Right atrium auricular region (tissue), 2 donors: ENCODE data around the gene OXNAD1. TPM values are rescaled to one million over a fixed set of nuclear protein-coding genes. Genes with fewer than 3 reads are reported as not detected.

Source experiments
- DNase-seq: peaks from one replicate; pipeline ENCODE4 v3.0.0-alpha.2; 2019; ENCODE audit warnings: low spot score
- H3K27ac ChIP-seq, 2 donors: fragments of 200-600 bp; sonication (generic); 1 replicate in 1 of 2; 2 replicates in 1 of 2; pipeline ENCODE4 v1.5.1; 2016 to 2019
- H3K27me3 ChIP-seq, 2 donors: fragments of 200-600 bp; sonication (generic); one replicate each; pipeline versions ENCODE4 v1.5.1 to v1.6.0; 2017 to 2019
- H3K36me3 ChIP-seq: fragments of 200-600 bp; sonication (generic); one replicate; pipeline ENCODE4 v1.5.1; 2016
- H3K4me1 ChIP-seq, 2 donors: fragments of 200-600 bp; sonication (generic); one replicate each; pipeline versions ENCODE4 v1.5.1 to v1.6.0; 2017 to 2019
- H3K4me3 ChIP-seq, 2 donors: fragments of 200-600 bp; sonication (generic); 1 replicate in 1 of 2; 2 replicates in 1 of 2; pipeline ENCODE4 v1.5.1; 2017 to 2019; ENCODE audit warnings: mild to moderate bottlenecking in 1 of 2, moderate library complexity in 1 of 2
- H3K9me3 ChIP-seq, 2 donors: fragments of 200-600 bp; sonication (generic); one replicate each; pipeline ENCODE4 v1.5.1; 2019
- total RNA-seq, 2 donors: library from RNA; depleted of rRNA; stranded (reverse); fragments of >200 nt; gene quantifications; one replicate each; pipeline ENCODE4 v1.1.0, GENCODE V29; 2016
- TF ChIP-seq, protein P1 (sequence below), 2 donors: fragments of 200-600 bp; sonication (generic); IDR thresholded peaks; one replicate each; pipeline ENCODE4 v1.5.1; 2019; ENCODE audit warnings: antibody characterized with exemption in 2 of 2

Gene OXNAD1
- total RNA-seq, 2 donors from 2014 or later = 9.8 to 15.7 TPM

DNA sequence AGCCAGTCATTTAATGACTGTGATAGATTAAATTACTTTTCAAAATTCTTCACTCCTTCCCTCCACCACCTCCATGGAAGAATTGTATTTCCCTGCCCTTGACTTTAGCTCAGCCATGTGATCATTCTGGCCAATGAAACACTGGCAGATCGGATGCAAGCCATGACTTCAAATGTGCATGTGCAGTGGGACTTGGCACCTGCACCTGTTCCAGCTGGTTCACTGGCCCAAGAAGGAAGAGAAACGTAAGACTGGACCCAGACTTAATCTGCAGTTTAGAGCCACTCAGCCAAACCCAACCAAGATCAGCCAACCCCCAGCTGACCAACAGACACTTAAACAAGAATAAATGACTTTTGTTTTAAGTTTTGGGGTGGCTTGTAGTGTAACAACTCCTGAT, 12.0 kb upstream of the OXNAD1 start:
- Histone ChIP-seq H3K4me3 (no peak overlapping the region), H3K4me1 (peaks cover 0 to 17% of the 10 kb centered on the region in 2 donors), H3K27me3 (no peaks in the 10 kb centered on the region), H3K9me3 (no peaks in the 10 kb centered on the region), H3K27ac (no peak overlapping the region), H3K36me3 (no peaks in the 10 kb centered on the region)
- TF ChIP-seq, protein P1, sequence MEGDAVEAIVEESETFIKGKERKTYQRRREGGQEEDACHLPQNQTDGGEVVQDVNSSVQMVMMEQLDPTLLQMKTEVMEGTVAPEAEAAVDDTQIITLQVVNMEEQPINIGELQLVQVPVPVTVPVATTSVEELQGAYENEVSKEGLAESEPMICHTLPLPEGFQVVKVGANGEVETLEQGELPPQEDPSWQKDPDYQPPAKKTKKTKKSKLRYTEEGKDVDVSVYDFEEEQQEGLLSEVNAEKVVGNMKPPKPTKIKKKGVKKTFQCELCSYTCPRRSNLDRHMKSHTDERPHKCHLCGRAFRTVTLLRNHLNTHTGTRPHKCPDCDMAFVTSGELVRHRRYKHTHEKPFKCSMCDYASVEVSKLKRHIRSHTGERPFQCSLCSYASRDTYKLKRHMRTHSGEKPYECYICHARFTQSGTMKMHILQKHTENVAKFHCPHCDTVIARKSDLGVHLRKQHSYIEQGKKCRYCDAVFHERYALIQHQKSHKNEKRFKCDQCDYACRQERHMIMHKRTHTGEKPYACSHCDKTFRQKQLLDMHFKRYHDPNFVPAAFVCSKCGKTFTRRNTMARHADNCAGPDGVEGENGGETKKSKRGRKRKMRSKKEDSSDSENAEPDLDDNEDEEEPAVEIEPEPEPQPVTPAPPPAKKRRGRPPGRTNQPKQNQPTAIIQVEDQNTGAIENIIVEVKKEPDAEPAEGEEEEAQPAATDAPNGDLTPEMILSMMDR (IDR thresholded peaks at IDR 0.05) = no peak
- DNase-seq = no peak

DNA sequence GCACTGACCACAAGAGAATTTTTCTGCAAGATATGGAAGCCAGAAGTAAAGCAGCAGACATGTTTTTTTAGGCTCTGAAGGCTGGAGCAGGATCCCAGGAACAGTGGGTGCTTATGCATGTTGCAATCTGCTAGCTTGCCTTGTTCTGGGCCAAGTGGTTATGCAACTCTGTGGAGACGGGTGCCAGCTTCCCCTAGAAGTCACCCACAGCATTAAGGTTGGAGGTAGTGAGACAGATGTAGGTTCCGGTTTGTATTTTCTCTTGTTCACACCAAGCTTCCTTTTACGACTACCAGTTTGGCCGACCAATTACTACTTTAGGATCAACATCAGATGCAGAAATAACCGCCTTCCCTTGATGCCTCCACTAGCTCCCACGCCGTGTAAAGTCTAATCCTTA, 11.4 kb upstream of the OXNAD1 start:
- peaks cover 0 to 17% of the 10 kb centered on the region in 2 donors for H3K4me1 ChIP-seq
- no peaks in the 10 kb centered on the region for H3K9me3 ChIP-seq
- no peak overlapping the region for H3K27ac ChIP-seq
- DNase-seq = no peak
- H3K27me3 ChIP-seq = no peaks in the 10 kb centered on the region
- no peak overlapping the region for H3K4me3 ChIP-seq
- TF ChIP-seq, protein P1 (IDR thresholded peaks at IDR 0.05) = no peak
- H3K36me3 ChIP-seq = no peaks in the 10 kb centered on the region

DNA sequence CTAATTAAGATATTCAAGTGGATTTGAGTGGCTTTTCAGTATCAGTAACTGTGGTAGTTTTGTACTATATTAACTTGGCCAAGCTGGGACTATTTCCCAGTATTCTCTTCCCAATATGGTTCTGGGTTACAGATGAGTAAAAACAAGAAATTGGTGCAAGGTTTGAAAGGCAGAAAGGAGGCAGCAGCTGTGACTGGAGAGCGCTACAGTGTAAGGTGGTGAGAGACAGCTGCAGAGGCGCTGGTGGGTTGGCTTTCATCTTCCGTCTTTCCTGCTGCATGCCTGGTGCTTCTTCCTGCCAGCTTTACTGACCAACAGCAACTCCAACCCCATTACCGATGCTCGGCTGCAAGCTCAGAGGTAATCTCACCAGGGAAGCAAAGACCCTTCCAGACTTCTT, 10.1 kb upstream of the OXNAD1 start:
- no peak for DNase-seq
- Histone ChIP-seq H3K4me3 (no peak overlapping the region), H3K36me3 (peaks cover 10% of the 10 kb centered on the region), H3K4me1 (peaks cover 0 to 17% of the 10 kb centered on the region in 2 donors), H3K9me3 (no peaks in the 10 kb centered on the region), H3K27ac (no peak overlapping the region), H3K27me3 (no peaks in the 10 kb centered on the region)
- TF ChIP-seq, protein P1 (IDR thresholded peaks at IDR 0.05) = no peak

DNA sequence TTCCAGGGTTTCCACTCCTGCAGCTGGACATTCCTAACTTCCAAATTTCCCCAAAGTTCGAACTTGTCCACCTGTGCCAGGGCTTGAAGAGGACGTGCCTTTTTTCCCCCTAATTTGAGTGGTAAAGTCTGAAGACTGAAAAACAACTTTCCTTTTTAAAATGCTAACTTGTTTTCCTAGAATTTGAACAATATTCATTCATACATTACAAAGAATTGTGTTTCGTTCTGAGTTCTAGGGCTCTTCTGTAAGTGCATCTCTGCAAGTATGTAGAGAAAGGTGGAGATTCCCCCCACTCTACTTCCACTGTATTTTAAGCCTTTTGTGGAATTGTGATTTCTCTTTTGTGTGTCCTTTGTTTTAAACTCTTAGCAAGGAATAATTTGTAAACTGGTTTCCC, 9.7 kb upstream of the OXNAD1 start:
- H3K9me3 ChIP-seq = no peaks in the 10 kb centered on the region
- H3K36me3 ChIP-seq = peaks cover 11% of the 10 kb centered on the region
- TF ChIP-seq, protein P1 (IDR thresholded peaks at IDR 0.05) = no peak
- no peaks in the 10 kb centered on the region for H3K27me3 ChIP-seq
- H3K4me3 ChIP-seq = no peak overlapping the region
- peaks cover 0 to 17% of the 10 kb centered on the region in 2 donors for H3K4me1 ChIP-seq
- H3K27ac ChIP-seq = no peak overlapping the region
- DNase-seq = no peak

DNA sequence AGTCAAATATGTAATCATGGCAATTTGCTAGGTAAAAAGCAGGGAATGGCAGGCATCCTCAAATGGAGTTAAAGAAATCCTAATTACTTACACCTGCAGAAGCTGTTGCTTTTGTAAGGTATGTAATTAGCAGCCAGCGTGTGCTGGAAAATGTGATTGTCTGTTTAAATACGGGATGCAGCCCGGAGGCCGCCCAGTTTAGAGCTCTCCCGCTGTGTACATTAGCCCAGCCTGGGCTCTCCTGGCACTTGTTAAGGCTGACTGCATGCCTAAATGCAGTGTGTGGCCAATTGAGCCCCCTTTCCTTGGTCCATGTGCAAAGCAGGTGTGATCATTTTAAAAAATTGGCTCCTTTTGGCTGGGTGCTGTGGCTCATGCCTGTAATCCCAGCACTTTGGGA, 9.3 kb upstream of the OXNAD1 start:
- H3K27me3 ChIP-seq = no peaks in the 10 kb centered on the region
- H3K4me3 ChIP-seq = no peak overlapping the region
- H3K9me3 ChIP-seq = no peaks in the 10 kb centered on the region
- no peak overlapping the region for H3K27ac ChIP-seq
- TF ChIP-seq, protein P1 (IDR thresholded peaks at IDR 0.05) = no peak
- peaks cover 0 to 17% of the 10 kb centered on the region in 2 donors for H3K4me1 ChIP-seq
- DNase-seq = no peak
- peaks cover 15% of the 10 kb centered on the region for H3K36me3 ChIP-seq

DNA sequence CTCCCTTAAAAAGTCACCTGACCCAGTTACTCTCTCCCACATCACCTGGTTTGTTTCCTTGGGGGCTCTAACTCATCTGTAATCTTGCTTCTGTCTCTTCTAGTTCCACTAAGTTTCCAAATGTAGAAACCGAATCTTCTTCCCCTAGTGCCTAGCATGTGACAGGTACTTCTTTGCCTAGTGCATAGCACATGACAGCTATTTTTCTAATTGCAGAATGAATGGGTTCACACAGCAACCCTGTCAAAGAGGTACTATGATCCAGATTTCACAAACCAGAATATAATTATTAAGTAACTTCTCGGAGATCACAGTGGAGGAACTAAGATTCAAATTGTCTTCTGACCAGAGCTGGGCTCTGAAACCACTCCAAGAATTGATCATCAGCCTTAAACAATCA, 7.7 kb upstream of the OXNAD1 start:
- no peak for DNase-seq
- Histone ChIP-seq H3K27me3 (no peaks in the 10 kb centered on the region), H3K4me1 (peaks cover 0 to 11% of the 10 kb centered on the region in 2 donors), H3K27ac (no peak overlapping the region), H3K4me3 (no peak overlapping the region), H3K9me3 (no peaks in the 10 kb centered on the region), H3K36me3 (peaks cover 15% of the 10 kb centered on the region)
- TF ChIP-seq, protein P1 (IDR thresholded peaks at IDR 0.05) = no peak
